Spleen (tissue), 11 donors: ENCODE measurements around the gene TMEM234. TPM values are rescaled to one million over a fixed set of nuclear protein-coding genes. Genes with fewer than 3 reads are reported as not detected.

Source experiments
- DNase-seq: peaks from one replicate; pipeline ENCODE4 v3.0.0-alpha.2; 2020
- H3K27ac ChIP-seq, 8 donors: fragments of 200-600 bp; sonication (generic) in 7 of 8; 1 replicate in 4 of 8; 2 replicates in 4 of 8; pipeline versions ENCODE4 v1.5.0 to v1.8.0; 2016 to 2021; ENCODE audit warnings: inconsistent platforms in 4 of 8, mild to moderate bottlenecking in 4 of 8, moderate library complexity in 1 of 8
- H3K27me3 ChIP-seq, 7 donors: fragments of 200-600 bp; sonication (generic) in 6 of 7; replicated peaks in 1 of 7; 1 replicate in 4 of 7; 2 replicates in 3 of 7; pipeline versions ENCODE4 v1.5.0 to v1.8.0; 2016 to 2021; ENCODE audit warnings: inconsistent platforms in 3 of 7, mild to moderate bottlenecking in 1 of 7
- H3K36me3 ChIP-seq, 6 donors: fragments of 200-600 bp; sonication (generic) in 5 of 6; 1 replicate in 4 of 6; 2 replicates in 2 of 6; pipeline versions ENCODE4 v1.5.0 to v1.8.0; 2016 to 2021; ENCODE audit warnings: inconsistent platforms in 2 of 6
- H3K4me1 ChIP-seq, 6 donors: fragments of 200-600 bp; sonication (generic) in 5 of 6; 1 replicate in 3 of 6; 2 replicates in 3 of 6; pipeline versions ENCODE4 v1.5.0 to v1.8.0; 2016 to 2021; ENCODE audit warnings: inconsistent platforms in 3 of 6
- H3K4me3 ChIP-seq, 8 donors: fragments of 200-600 bp; sonication (generic) in 7 of 8; 1 replicate in 4 of 8; 2 replicates in 4 of 8; pipeline versions ENCODE4 v1.5.0 to v1.8.0; 2016 to 2021; ENCODE audit warnings: inconsistent platforms in 4 of 8, mild to moderate bottlenecking in 4 of 8, moderate library complexity in 2 of 8
- H3K9me3 ChIP-seq, 8 donors: fragments of 200-600 bp; sonication (generic) in 7 of 8; 1 replicate in 4 of 8; 2 replicates in 4 of 8; pipeline versions ENCODE4 v1.5.0 to v1.8.0; 2016 to 2021; ENCODE audit warnings: inconsistent platforms in 4 of 8
- CTCF ChIP-seq, 11 experiments: fragments of 200-600 bp in 7 of 11; fragments of 450-650 bp in 4 of 11; sonication (generic) in 4 of 11; IDR thresholded peaks in 8 of 11; conservative IDR thresholded peaks in 3 of 11; 1 replicate in 7 of 11; 2 replicates in 4 of 11; pipeline versions ENCODE4 v1.4.0 to v1.8.0; 2016 to 2021; ENCODE audit warnings: antibody characterized with exemption in 11 of 11, inconsistent platforms in 4 of 11, mild to moderate bottlenecking in 1 of 11
- POLR2A ChIP-seq, 3 donors: fragments of 450-650 bp; IDR thresholded peaks; one replicate each; pipeline ENCODE4 v1.5.1; 2017; ENCODE audit warnings: antibody characterized with exemption in 3 of 3, mild to moderate bottlenecking in 1 of 3
- POLR2AphosphoS5 ChIP-seq, 3 donors: sonication (generic); formaldehyde crosslinking; IDR thresholded peaks; one replicate each; pipeline ENCODE4 v1.5.1; 2017; ENCODE audit warnings: antibody characterized with exemption in 3 of 3
- WGBS, 5 donors: extraction: QIAGEN DNeasy Blood & Tissue Kit in 3 of 5; methylation state at CpG; one replicate each; pipeline versions ENCODE4 v1.1.5 to v1.1.7; 2013 to 2018; 5-methylcytosine and 5-hydroxymethylcytosine counted together
- intact Hi-C: fragments of 100-400 bp; cut with DNase I; formaldehyde crosslinking; loops from one replicate; pipeline ENCODE4 v1.15.0; 2023; ENCODE audit warnings: low total_unique reads
- polyA plus RNA-seq, 3 donors: library from polyadenylated mRNA; stranded (reverse); fragments of 200-250 nt; gene quantifications; one replicate each; pipeline ENCODE4 v1.2.1, GENCODE V29; 2013
- total RNA-seq, 7 donors: library from RNA; depleted of rRNA in 3 of 7; stranded (reverse); fragments of >200 nt in 3 of 7; fragmentation: NEBNext Ultra II Directional in 4 of 7; extraction: Animal tissue kit (Norgen Biotek cat#: 25700) in 4 of 7; gene quantifications; one replicate each; pipeline versions ENCODE4 v1.1.0 to v1.2.1, GENCODE V29; 2016 to 2021
- donor health status: healthy with polysubstance abuse.
- donor health status: DM: no; HTN: no; CAD: no; lungs with moderate emphysema.
- donor health status: DM: no; HTN: no; CAD: no.
- donor health status: Bipolar disorder and iron deficiency.
- donor health status: healthy.
- donor health status: DM: no; HTN: no; CAD: no.
- donor health status: DM: yes; HTN: yes; CAD: no.

Gene TMEM234
- total and polyA plus RNA-seq, 10 donors, result 7.7 to 30.2 (median 21.0) TPM

- Histone ChIP-seq H3K9me3 (no peaks in the 10 kb centered on the region), H3K27ac (peak overlapping the region in 4 of 8 donors; percentile 89 to 96 (median 92)), H3K27me3 (no peaks in the 10 kb centered on the region), H3K4me3 (peak overlapping the region in 3 of 8 donors; percentile 10 to 71 (median 41)), H3K4me1 (peaks cover 11 to 93% (median 56%) of the 10 kb centered on the region in 6 donors), H3K36me3 (no peaks in the 10 kb centered on the region)
- intact Hi-C loops, result no loop called here
- 64 to 75% (median 69%) methylated on average over 9 of the region's 9 CpGs for WGBS, 5 donors
- no peak for DNase-seq
- TF ChIP-seq POLR2A (IDR thresholded peaks at IDR 0.05), result no peak
- no peak for TF ChIP-seq CTCF (IDR thresholded peaks at IDR 0.05 in 8 of 11, conservative IDR thresholded peaks at IDR 0.05 in 3 of 11)
- no peak for TF ChIP-seq POLR2AphosphoS5 (IDR thresholded peaks at IDR 0.05)
Measured at GRCh38 chr1:32256473-32257226, 34.5 kb upstream of the TMEM234 start.

- H3K27ac ChIP-seq, result peak overlapping the region in 5 of 8 donors; percentile 47 to 96 (median 90)
Measured at GRCh38 chr1:32255072-32256071, 33.2 kb upstream of the TMEM234 start.

GRCh38 chr1:32250893-32251716, 29.0 kb upstream of the TMEM234 start, which contains the start of gene LCK:
TSS of gene LCK (plus strand) at chr1:32251265. CDS start at chr1:32274330, 23,065 bp downstream.
- Histone ChIP-seq H3K27ac (peak within 1 kb of the TSS; percentile 71 to 96 (median 90)), H3K4me3 (peak within 1 kb of the TSS; percentile 28 to 71 (median 42)), H3K9me3 (no peaks in the 10 kb centered on the region), H3K36me3 (no peaks in the 10 kb centered on the region), H3K4me1 (peaks cover 38 to 100% (median 86%) of the 10 kb centered on the region in 6 donors), H3K27me3 (no peaks in the 10 kb centered on the region)
- DNase-seq, result peak; percentile 93
- 40 to 50% (median 49%) methylated on average over 19 to 25 of the region's 25 CpGs for WGBS, 5 donors
- TF ChIP-seq POLR2AphosphoS5 (IDR thresholded peaks at IDR 0.05) (peak; percentile 77 to 89 (median 86)), CTCF (IDR thresholded peaks at IDR 0.05 in 8 of 11, conservative IDR thresholded peaks at IDR 0.05 in 3 of 11) (no peak)
- intact Hi-C loops, result no loop called here

More at GRCh38 chr1:32255072-32256071, 33.2 kb upstream of the TMEM234 start:
- no peak for DNase-seq
- intact Hi-C loops, result no loop called here
- Histone ChIP-seq H3K9me3 (no peaks in the 10 kb centered on the region), H3K4me3 (peak overlapping the region in 4 of 8 donors; percentile 36 to 71 (median 42)), H3K27me3 (no peaks in the 10 kb centered on the region), H3K36me3 (no peaks in the 10 kb centered on the region), H3K4me1 (peaks cover 15 to 100% (median 69%) of the 10 kb centered on the region in 6 donors)
- TF ChIP-seq POLR2AphosphoS5 (IDR thresholded peaks at IDR 0.05) (no peak), POLR2A (IDR thresholded peaks at IDR 0.05) (no peak), CTCF (IDR thresholded peaks at IDR 0.05 in 8 of 11, conservative IDR thresholded peaks at IDR 0.05 in 3 of 11) (no peak)
- WGBS, 5 donors, result 51 to 69% (median 61%) methylated on average over 10 of the region's 10 CpGs
